Neural cell (in vitro differentiated cells): Measurements from ENCODE around the gene FANCI. TPM values are rescaled to one million over a fixed set of nuclear protein-coding genes. Genes with fewer than 3 reads are reported as not detected.

Experiments used
- H2AFZ ChIP-seq: fragments of 200-600, 300-800 bp; sonication (generic), shearing (Covaris generic); 2 replicates; pipeline ENCODE4 v1.6.0; 2014; ENCODE audit warnings: low read depth, mild to moderate bottlenecking, antibody characterized with exemption, low read length, moderate library complexity
- H3F3A ChIP-seq: fragments of 200-600 bp; shearing (Covaris generic); 2 replicates; pipeline ENCODE4 v1.6.1; 2016; ENCODE audit warnings: mild to moderate bottlenecking, moderate library complexity, mixed read lengths, antibody characterized with exemption, low read length; ENCODE audit not compliant: insufficient read depth, poor library complexity, severe bottlenecking
- H3K27ac ChIP-seq: fragments of 200-600, 300-800 bp; sonication (generic), shearing (Covaris generic); 2 replicates; pipeline ENCODE4 v1.5.1; 2014; ENCODE audit warnings: mild to moderate bottlenecking, low read length, moderate library complexity
- H3K27me3 ChIP-seq: fragments of 300-800, 200-600 bp; sonication (generic), shearing (Covaris generic); 2 replicates; pipeline ENCODE4 v1.6.0; 2014; ENCODE audit warnings: mild to moderate bottlenecking, low read depth, low read length, moderate library complexity; ENCODE audit not compliant: insufficient read depth
- H3K36me3 ChIP-seq: fragments of 300-800, 200-600 bp; sonication (generic), shearing (Covaris generic); 2 replicates; pipeline ENCODE4 v1.5.1; 2014; ENCODE audit warnings: mild to moderate bottlenecking, antibody characterized with exemption, low read length, moderate library complexity; ENCODE audit not compliant: insufficient read depth
- H3K4me2 ChIP-seq: fragments of 300-800, 200-600 bp; sonication (generic), shearing (Covaris generic); 2 replicates; pipeline ENCODE4 v1.6.0; 2014; ENCODE audit warnings: mild to moderate bottlenecking, low read length
- H3K4me3 ChIP-seq: fragments of 300-800, 200-600 bp; sonication (generic), shearing (Covaris generic); 2 replicates; pipeline ENCODE4 v1.5.1; 2014; ENCODE audit warnings: mild to moderate bottlenecking, low read length, moderate library complexity
- H3K79me2 ChIP-seq: fragments of 200-600 bp; shearing (Covaris generic); replicated peaks from 2 replicates; pipeline ENCODE4 v1.6.0; 2014; ENCODE audit warnings: mild to moderate bottlenecking, low read length, moderate library complexity; ENCODE audit not compliant: insufficient read depth
- H3K9ac ChIP-seq: fragments of 300-800, 200-600 bp; sonication (generic), shearing (Covaris generic); 2 replicates; pipeline ENCODE4 v1.6.1; 2016; ENCODE audit warnings: mild to moderate bottlenecking, low read length, mixed read lengths
- H3K9me2 ChIP-seq: fragments of 200-600 bp; shearing (Covaris generic); 2 replicates; pipeline ENCODE4 v1.6.1; 2016; ENCODE audit warnings: mild to moderate bottlenecking, low read length, mixed read lengths; ENCODE audit not compliant: insufficient read depth
- H3K9me3 ChIP-seq: fragments of 200-600, 300-800 bp; sonication (generic), shearing (Covaris generic); 2 replicates; pipeline ENCODE4 v1.6.1; 2016; ENCODE audit warnings: mild to moderate bottlenecking, mixed run types, low read length, moderate library complexity, mixed read lengths
- H4K20me1 ChIP-seq: fragments of 200-600 bp; shearing (Covaris generic); 2 replicates; pipeline ENCODE4 v1.6.1; 2016; ENCODE audit warnings: mild to moderate bottlenecking, mixed run types; ENCODE audit not compliant: insufficient read depth
- EP300 ChIP-seq: fragments of 450-650 bp; conservative IDR thresholded peaks from 2 replicates; pipeline ENCODE4 v1.6.1; 2014; ENCODE audit warnings: antibody characterized with exemption, mild to moderate bottlenecking, moderate library complexity; ENCODE audit not compliant: poor library complexity, severe bottlenecking
- EZH2 ChIP-seq: fragments of 200-600, 300-800 bp; shearing (Covaris generic), sonication (generic); IDR thresholded peaks from 2 replicates; pipeline ENCODE4 v1.6.1; 2014; ENCODE audit warnings: antibody characterized with exemption, low read length, borderline replicate concordance, mild to moderate bottlenecking; ENCODE audit not compliant: insufficient read depth, poor library complexity, severe bottlenecking
- MXI1 ChIP-seq: fragments of 450-650 bp; conservative IDR thresholded peaks from 2 replicates; pipeline ENCODE4 v1.6.1; 2014; ENCODE audit warnings: antibody characterized with exemption, mild to moderate bottlenecking; ENCODE audit not compliant: poor library complexity, severe bottlenecking
- POLR2AphosphoS5 ChIP-seq: IDR thresholded peaks from 2 replicates; pipeline ENCODE4 v1.6.1; 2012
- RAD21 ChIP-seq: fragments of 450-650 bp; conservative IDR thresholded peaks from 2 replicates; pipeline ENCODE4 v1.6.1; 2014; ENCODE audit warnings: antibody characterized with exemption, mild to moderate bottlenecking, moderate library complexity
- SMC3 ChIP-seq: fragments of 450-650 bp; conservative IDR thresholded peaks from 2 replicates; pipeline ENCODE4 v1.6.1; 2014; ENCODE audit warnings: antibody characterized with exemption, mild to moderate bottlenecking, moderate library complexity; ENCODE audit not compliant: poor library complexity
- TAF1 ChIP-seq: IDR thresholded peaks from 2 replicates; pipeline ENCODE4 v1.6.1; 2012; ENCODE audit warnings: low read depth
- polyA plus RNA-seq: library from polyadenylated mRNA; depleted of rRNA; stranded (reverse); fragments of >200 nt; gene quantifications from 2 replicates; pipeline ENCODE4 v1.2.3, GENCODE V29; 2014
- TF ChIP-seq, protein P1 (sequence below): IDR thresholded peaks from 2 replicates; pipeline ENCODE4 v1.6.1; 2012; ENCODE audit warnings: borderline replicate concordance
- TF ChIP-seq, protein P2 (sequence below): fragments of 450-650 bp; IDR thresholded peaks from 2 replicates; pipeline ENCODE4 v1.5.1; 2014; ENCODE audit warnings: antibody characterized with exemption, mild to moderate bottlenecking, moderate library complexity; ENCODE audit not compliant: poor library complexity, severe bottlenecking

Gene FANCI
- polyA plus RNA-seq, 1 donor from 2014 or later: 5.4 TPM

DNA sequence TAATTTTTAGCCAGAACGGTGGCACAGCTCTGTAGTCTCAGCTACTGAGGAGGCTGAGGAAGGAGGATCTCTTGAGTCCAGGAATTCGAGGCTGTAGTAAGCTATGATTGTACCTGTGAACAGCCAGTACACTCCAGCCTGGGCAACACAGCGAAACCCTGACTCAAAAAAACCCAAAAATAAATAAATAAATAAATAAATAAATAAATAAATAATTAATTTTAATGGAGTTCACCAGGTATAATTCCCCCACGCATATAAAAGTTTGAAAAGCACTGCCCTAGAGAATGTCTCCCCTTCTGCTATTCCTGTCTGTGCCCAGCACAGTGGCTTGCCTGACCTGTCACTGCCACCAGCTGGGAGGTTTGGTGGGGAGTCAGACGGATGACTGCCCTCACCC is 18.2 kb upstream of the FANCI start:
- Histone ChIP-seq H3F3A (no peaks in the 10 kb centered on the region), H3K27ac (no peak overlapping the region), H3K9me3 (no peaks in the 10 kb centered on the region), H4K20me1 (no peaks in the 10 kb centered on the region), H2AFZ (no peak overlapping the region), H3K79me2 (no peaks in the 10 kb centered on the region), H3K36me3 (no peaks in the 10 kb centered on the region), H3K4me2 (no peak overlapping the region), H3K4me3 (no peak overlapping the region), H3K9ac (no peak overlapping the region), H3K27me3 (no peaks in the 10 kb centered on the region), H3K9me2 (no peaks in the 10 kb centered on the region)
- TF ChIP-seq MXI1 (no peak), SMC3 (no peak), POLR2AphosphoS5 (no peak)

DNA sequence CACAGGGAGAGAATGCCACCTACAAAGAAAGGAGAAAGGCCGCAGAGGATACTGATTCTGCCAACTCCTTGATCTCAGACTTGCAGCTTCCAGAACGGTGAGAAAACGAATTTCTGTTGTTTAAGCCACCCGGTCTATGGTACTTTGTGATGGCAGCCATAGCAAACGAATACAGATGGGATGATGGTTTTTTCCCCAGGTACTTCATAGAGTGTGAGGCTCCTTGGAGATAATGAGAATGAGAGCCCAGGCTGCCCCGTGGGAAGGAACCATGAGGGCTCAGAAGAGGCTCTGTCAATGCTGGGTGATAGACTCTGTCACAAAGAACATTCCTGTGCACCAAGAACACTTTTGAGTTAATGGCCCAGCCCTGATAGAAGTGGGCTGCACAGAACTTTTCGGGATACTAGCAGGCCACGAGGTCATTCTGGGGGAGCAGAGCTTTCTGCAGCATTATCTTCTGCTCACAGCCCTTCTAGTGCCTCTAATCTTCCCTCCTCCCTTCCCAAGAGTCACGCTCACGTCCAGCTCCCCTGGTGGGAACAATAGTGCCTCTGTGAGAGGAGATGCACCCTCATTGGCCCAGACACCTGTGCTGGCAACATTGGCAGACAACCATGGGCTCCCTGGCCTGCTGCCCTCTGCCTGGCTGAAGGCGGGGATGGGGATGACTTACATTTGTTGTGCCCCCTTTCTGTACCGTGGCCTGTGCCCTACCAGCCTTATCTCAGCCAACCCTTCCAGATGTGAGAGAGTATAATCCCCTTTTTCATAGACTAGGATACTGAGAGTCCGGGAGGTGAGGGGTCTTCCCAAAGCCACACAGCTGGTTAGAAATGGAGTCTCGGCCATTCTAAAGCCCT is 17.2 kb upstream of the FANCI start:
- Histone ChIP-seq H3K4me3 (no peak overlapping the region), H3F3A (no peaks in the 10 kb centered on the region), H3K27me3 (no peaks in the 10 kb centered on the region), H3K79me2 (no peaks in the 10 kb centered on the region), H4K20me1 (no peaks in the 10 kb centered on the region), H2AFZ (no peak overlapping the region), H3K9ac (no peak overlapping the region), H3K27ac (no peak overlapping the region), H3K4me2 (no peak overlapping the region), H3K9me3 (no peaks in the 10 kb centered on the region), H3K9me2 (no peaks in the 10 kb centered on the region), H3K36me3 (no peaks in the 10 kb centered on the region)
- no peak for TF ChIP-seq EZH2
- TF ChIP-seq EP300: no peak
- TF ChIP-seq SMC3: no peak
- no peak for TF ChIP-seq RAD21
- no peak for TF ChIP-seq TAF1
- no peak for TF ChIP-seq MXI1
- TF ChIP-seq, protein P1, sequence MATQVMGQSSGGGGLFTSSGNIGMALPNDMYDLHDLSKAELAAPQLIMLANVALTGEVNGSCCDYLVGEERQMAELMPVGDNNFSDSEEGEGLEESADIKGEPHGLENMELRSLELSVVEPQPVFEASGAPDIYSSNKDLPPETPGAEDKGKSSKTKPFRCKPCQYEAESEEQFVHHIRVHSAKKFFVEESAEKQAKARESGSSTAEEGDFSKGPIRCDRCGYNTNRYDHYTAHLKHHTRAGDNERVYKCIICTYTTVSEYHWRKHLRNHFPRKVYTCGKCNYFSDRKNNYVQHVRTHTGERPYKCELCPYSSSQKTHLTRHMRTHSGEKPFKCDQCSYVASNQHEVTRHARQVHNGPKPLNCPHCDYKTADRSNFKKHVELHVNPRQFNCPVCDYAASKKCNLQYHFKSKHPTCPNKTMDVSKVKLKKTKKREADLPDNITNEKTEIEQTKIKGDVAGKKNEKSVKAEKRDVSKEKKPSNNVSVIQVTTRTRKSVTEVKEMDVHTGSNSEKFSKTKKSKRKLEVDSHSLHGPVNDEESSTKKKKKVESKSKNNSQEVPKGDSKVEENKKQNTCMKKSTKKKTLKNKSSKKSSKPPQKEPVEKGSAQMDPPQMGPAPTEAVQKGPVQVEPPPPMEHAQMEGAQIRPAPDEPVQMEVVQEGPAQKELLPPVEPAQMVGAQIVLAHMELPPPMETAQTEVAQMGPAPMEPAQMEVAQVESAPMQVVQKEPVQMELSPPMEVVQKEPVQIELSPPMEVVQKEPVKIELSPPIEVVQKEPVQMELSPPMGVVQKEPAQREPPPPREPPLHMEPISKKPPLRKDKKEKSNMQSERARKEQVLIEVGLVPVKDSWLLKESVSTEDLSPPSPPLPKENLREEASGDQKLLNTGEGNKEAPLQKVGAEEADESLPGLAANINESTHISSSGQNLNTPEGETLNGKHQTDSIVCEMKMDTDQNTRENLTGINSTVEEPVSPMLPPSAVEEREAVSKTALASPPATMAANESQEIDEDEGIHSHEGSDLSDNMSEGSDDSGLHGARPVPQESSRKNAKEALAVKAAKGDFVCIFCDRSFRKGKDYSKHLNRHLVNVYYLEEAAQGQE: no peak
- TF ChIP-seq, protein P2, sequence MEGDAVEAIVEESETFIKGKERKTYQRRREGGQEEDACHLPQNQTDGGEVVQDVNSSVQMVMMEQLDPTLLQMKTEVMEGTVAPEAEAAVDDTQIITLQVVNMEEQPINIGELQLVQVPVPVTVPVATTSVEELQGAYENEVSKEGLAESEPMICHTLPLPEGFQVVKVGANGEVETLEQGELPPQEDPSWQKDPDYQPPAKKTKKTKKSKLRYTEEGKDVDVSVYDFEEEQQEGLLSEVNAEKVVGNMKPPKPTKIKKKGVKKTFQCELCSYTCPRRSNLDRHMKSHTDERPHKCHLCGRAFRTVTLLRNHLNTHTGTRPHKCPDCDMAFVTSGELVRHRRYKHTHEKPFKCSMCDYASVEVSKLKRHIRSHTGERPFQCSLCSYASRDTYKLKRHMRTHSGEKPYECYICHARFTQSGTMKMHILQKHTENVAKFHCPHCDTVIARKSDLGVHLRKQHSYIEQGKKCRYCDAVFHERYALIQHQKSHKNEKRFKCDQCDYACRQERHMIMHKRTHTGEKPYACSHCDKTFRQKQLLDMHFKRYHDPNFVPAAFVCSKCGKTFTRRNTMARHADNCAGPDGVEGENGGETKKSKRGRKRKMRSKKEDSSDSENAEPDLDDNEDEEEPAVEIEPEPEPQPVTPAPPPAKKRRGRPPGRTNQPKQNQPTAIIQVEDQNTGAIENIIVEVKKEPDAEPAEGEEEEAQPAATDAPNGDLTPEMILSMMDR: no peak
- TF ChIP-seq POLR2AphosphoS5: no peak
